ENCODE results near the gene DMC1.

- TF ChIP-seq POLR2A (IDR thresholded peaks at IDR 0.05; ENCODE audit: low read length) (no peak), GATA1 (IDR thresholded peaks at IDR 0.05; ENCODE audit: low read depth, low read length) (no peak)
Measured at GRCh38 chr22:38524429-38524828, 45.6 kb downstream of the DMC1 start.

All from erythroblast (primary cell).